GM12878 (cell line): ENCODE measurements around the gene TNRC18. TPM values are rescaled to one million over a fixed set of nuclear protein-coding genes. Genes with fewer than 3 reads are reported as not detected.

ENCODE experiments used
- ATAC-seq: fragments of 200-7000 bp; cut with Tn5 transposase; 3 replicates; pipeline ENCODE4 v1.9.1; 2020; ENCODE audit warnings: mild to moderate bottlenecking, moderate library complexity
- BruUV-seq: library from RNA; stranded (reverse); fragments of 400-500 nt; replicated peaks from 2 replicates; lab custom pipeline; 2021; lab: Mats Ljungman, UMichigan
- CTCF ChIA-PET: fragments of 300-600 bp; sonication (Branson Sonifier 250); formaldehyde crosslinking; extraction: SDS; loops from one replicate; lab custom pipeline; 2021; ENCODE audit warnings: inconsistent platforms; lab: Yijun Ruan, JAX
- POLR2A ChIA-PET: fragments of 350-600 bp; formaldehyde crosslinking; extraction: SDS; loops from one replicate; lab custom pipeline; 2021; ENCODE audit warnings: inconsistent platforms; lab: Charles Lee
- RAD21 ChIA-PET: fragments of 300-600 bp; sonication (Branson Sonifier 250); formaldehyde crosslinking; loops from one replicate; lab custom pipeline; 2023; ENCODE audit warnings: antibody characterized with exemption; ENCODE audit not compliant: unreplicated experiment; lab: Charles Lee
- SMC1A ChIA-PET: fragments of 300-600 bp; sonication (Branson Sonifier 250); formaldehyde crosslinking; loops from one replicate; lab custom pipeline; 2023; ENCODE audit not compliant: unreplicated experiment, uncharacterized antibody; lab: Charles Lee
- DNase-seq: peaks from one replicate; pipeline ENCODE4 v3.0.0-alpha.2; 2011; ENCODE audit warnings: low read depth, low spot score
- FAIRE-seq: peaks from 3 replicates; lab custom pipeline; 2011; peaks lifted over from hg19 to GRCh38; lab: Jason Lieb, UNC
- H2AFZ ChIP-seq: 2 replicates; pipeline ENCODE4 v1.6.0; 2011; ENCODE audit warnings: low read depth, low read length, control low read depth; ENCODE audit not compliant: control insufficient read depth
- H3K27ac ChIP-seq: 2 replicates; pipeline ENCODE4 v1.5.1; 2011; ENCODE audit warnings: control low read depth; ENCODE audit not compliant: control insufficient read depth, insufficient read depth
- H3K27me3 ChIP-seq, 2 experiments: replicated peaks in 1 of 2; 2 replicates each; pipeline versions ENCODE4 v1.6.0 to v1.6.1; 2011; ENCODE audit warnings: low read length in 1 of 2; ENCODE audit not compliant: control insufficient read depth in 2 of 2, insufficient read depth in 2 of 2
- H3K36me3 ChIP-seq, 2 experiments: 2 replicates each; pipeline ENCODE4 v1.5.1; 2011; ENCODE audit warnings: low read length in 1 of 2; ENCODE audit not compliant: control insufficient read depth in 2 of 2, insufficient read depth in 2 of 2
- H3K4me1 ChIP-seq: 2 replicates; pipeline ENCODE4 v1.6.1; 2011; ENCODE audit warnings: mild to moderate bottlenecking, low read length, moderate library complexity, mixed read lengths; ENCODE audit not compliant: control insufficient read depth, insufficient read depth
- H3K4me2 ChIP-seq: 2 replicates; pipeline ENCODE4 v1.6.0; 2011; ENCODE audit warnings: control low read depth; ENCODE audit not compliant: control insufficient read depth, insufficient read depth
- H3K4me3 ChIP-seq: fragments of 200-600 bp; sonication (generic); 2 replicates; pipeline ENCODE4 v1.5.1; 2016
- H3K79me2 ChIP-seq: 2 replicates; pipeline ENCODE4 v1.6.0; 2011; ENCODE audit warnings: low read length; ENCODE audit not compliant: control insufficient read depth, insufficient read depth
- H3K9ac ChIP-seq: 2 replicates; pipeline ENCODE4 v1.8.0; 2011; ENCODE audit warnings: low read length, control low read depth, mixed read lengths; ENCODE audit not compliant: control insufficient read depth, insufficient read depth
- H3K9me3 ChIP-seq: replicated peaks from 3 replicates; pipeline ENCODE4 v1.5.1; 2011; ENCODE audit warnings: mild to moderate bottlenecking, low read length; ENCODE audit not compliant: control insufficient read depth, insufficient read depth
- H4K20me1 ChIP-seq: 2 replicates; pipeline ENCODE4 v1.6.0; 2011; ENCODE audit not compliant: control insufficient read depth, insufficient read depth
- BMI1 ChIP-seq: fragments of 450-650 bp; IDR thresholded peaks from 2 replicates; pipeline ENCODE4 v1.6.1; 2016; ENCODE audit warnings: mild to moderate bottlenecking, moderate library complexity, borderline replicate concordance
- CBFB ChIP-seq: IDR thresholded peaks from 2 replicates; pipeline ENCODE4 v1.6.1; 2016; ENCODE audit warnings: antibody characterized with exemption, low read depth
- CBX5 ChIP-seq: sonication (generic); IDR thresholded peaks from 2 replicates; pipeline ENCODE4 v1.6.1; 2016; ENCODE audit warnings: low read depth, moderate library complexity, mild to moderate bottlenecking, inconsistent platforms
- EZH2 ChIP-seq: IDR thresholded peaks from 2 replicates; pipeline ENCODE4 v1.6.1; 2012; ENCODE audit warnings: low read depth, mild to moderate bottlenecking, control low read depth, inconsistent platforms, low read length, borderline replicate concordance; ENCODE audit not compliant: control insufficient read depth
- IKZF1 ChIP-seq: fragments of 450-650 bp; conservative IDR thresholded peaks from 2 replicates; pipeline ENCODE4 v1.6.1; 2017; ENCODE audit warnings: antibody characterized with exemption, mild to moderate bottlenecking
- IKZF2 ChIP-seq, 2 experiments: fragments of 450-650 bp; IDR thresholded peaks; 2 replicates each; pipeline ENCODE4 v1.6.1; 2017; ENCODE audit warnings: mild to moderate bottlenecking in 2 of 2, moderate library complexity in 2 of 2
- LARP7 ChIP-seq: fragments of 450-650 bp; IDR thresholded peaks from 2 replicates; pipeline ENCODE4 v1.6.1; 2017; ENCODE audit warnings: mild to moderate bottlenecking
- SMARCA5 ChIP-seq: fragments of 450-650 bp; IDR thresholded peaks from 2 replicates; pipeline ENCODE4 v1.6.1; 2017; ENCODE audit warnings: mild to moderate bottlenecking
- SUZ12 ChIP-seq: fragments of 200-600 bp; sonication (generic); IDR thresholded peaks from one replicate; pipeline ENCODE4 v1.6.1; 2018; ENCODE audit warnings: antibody characterized with exemption, mild to moderate bottlenecking; ENCODE audit not compliant: unreplicated experiment
- TCF12 ChIP-seq: IDR thresholded peaks from 2 replicates; pipeline ENCODE4 v1.6.1; 2011; ENCODE audit warnings: low read depth, mild to moderate bottlenecking, low read length
- ZSCAN29 ChIP-seq: fragments of 450-650 bp; IDR thresholded peaks from 2 replicates; pipeline ENCODE4 v1.6.1; 2017; ENCODE audit warnings: mild to moderate bottlenecking, moderate library complexity
- WGBS: methylation state at CpG from one replicate; pipeline ENCODE4 v1.1.6; 2016; ENCODE audit warnings: low lambda C conversion rate; ENCODE audit not compliant: insufficient replicate concordance, insufficient coverage; ENCODE audit errors: missing lambda C conversion rate; 5-methylcytosine and 5-hydroxymethylcytosine counted together
- in situ Hi-C: fragments of 300-500 bp; cut with MboI; formaldehyde crosslinking; loops from 9 replicates; pipeline ENCODE4 v1.14.3; 2018; ENCODE audit warnings: mixed read lengths
- intact Hi-C: fragments of 100-400 bp; cut with micrococcal nuclease; formaldehyde crosslinking; loops from one replicate; pipeline ENCODE4 v1.14.2; 2022; ENCODE audit not compliant: unreplicated experiment
- polyA plus RNA-seq, 11 experiments: library from polyadenylated mRNA; depleted of rRNA in 4 of 11; unstranded in 6 of 11; stranded (reverse) in 5 of 11; fragments of >200 nt; fragmentation: Nextera tagmentation in 4 of 11; fragmentation: Illumina TruSeq in 1 of 11; extraction: Ambion mirVana in 4 of 11; extraction: Trizol in 1 of 11; gene quantifications; 1 replicate in 1 of 11; 2 replicates in 10 of 11; pipeline versions ENCODE4 v1.2.1 to v1.2.3, GENCODE V29; 2011 to 2016; ENCODE audit warnings: inconsistent platforms in 2 of 11, missing spikeins in 2 of 11, low read depth in 1 of 11
- total RNA-seq, 4 experiments: library from RNA; depleted of rRNA in 3 of 4; stranded (reverse); fragments of >200 nt in 3 of 4; fragmentation: Illumina TruSeq in 1 of 4; extraction: Trizol in 1 of 4; gene quantifications; 2 replicates each; pipeline versions ENCODE4 v1.2.1 to v1.2.3, GENCODE V29; 2013 to 2021
- TF ChIP-seq, protein P1 (sequence below): fragments of 450-650 bp; IDR thresholded peaks from 2 replicates; pipeline ENCODE4 v1.6.1; 2016; ENCODE audit warnings: mild to moderate bottlenecking
- TF ChIP-seq, protein P2 (sequence below): fragments of 450-650 bp; formaldehyde crosslinking; IDR thresholded peaks from 2 replicates; pipeline ENCODE4 v1.4.0; 2022; ENCODE audit warnings: mild to moderate bottlenecking, moderate library complexity
- TF ChIP-seq, protein P3 (sequence below), 3 experiments: IDR thresholded peaks in 2 of 3; conservative IDR thresholded peaks in 1 of 3; 2 replicates each; pipeline ENCODE4 v1.5.1; 2011; ENCODE audit warnings: low read depth in 3 of 3, low read length in 3 of 3, mild to moderate bottlenecking in 3 of 3, control low read depth in 2 of 3, moderate library complexity in 2 of 3, inconsistent platforms in 1 of 3, mixed read lengths in 1 of 3; ENCODE audit not compliant: control insufficient read depth in 2 of 3, insufficient read depth in 1 of 3; ENCODE audit errors: extremely low read depth in 1 of 3

Gene TNRC18
- total and polyA plus RNA-seq, 10 of the 15 experiments (the other 5 are each of a cell fraction or from before 2014, with no cell fraction given), result 0.02 to 31.7 (median 5.4) TPM

DNA sequence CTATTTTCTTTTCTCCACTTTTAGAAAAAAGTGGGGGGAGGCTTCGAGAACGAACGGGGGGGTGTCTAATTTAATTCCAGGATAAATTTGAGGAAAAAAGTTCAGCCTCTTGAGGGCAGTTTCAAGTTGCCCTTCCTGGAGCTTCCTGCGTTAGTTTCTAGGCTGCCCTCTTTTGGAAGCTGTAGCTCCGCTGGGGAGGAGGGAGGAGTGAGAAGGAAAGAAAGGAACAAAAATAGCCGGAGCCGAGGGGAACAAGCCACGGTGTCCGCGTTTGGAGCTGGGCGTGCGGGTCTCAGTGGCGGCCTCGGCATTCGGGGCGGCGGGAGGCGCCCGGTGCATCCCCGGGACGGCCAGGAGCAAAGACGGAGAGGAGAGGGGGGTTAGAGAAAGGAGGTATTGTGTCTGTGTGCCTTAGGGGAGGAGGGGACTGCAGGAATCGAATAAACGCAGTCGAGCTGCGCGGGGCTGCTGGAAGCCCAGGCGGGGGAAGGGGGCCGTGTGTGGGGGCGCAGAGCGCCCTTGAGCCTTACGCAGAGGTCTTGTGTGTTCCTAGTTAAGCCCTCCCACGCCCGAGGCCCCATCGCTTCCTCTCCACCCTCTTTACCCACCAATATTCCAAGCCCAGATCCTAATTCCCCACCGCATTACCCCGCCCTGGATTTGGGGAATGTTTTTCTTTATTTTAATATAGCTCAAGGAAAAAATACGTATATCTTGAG lies 2.0 kb upstream of the TNRC18 start:
- in situ Hi-C loops, result no loop called here
- TF ChIP-seq LARP7, result peak; percentile 24; the same call in 1 of the 2 replicates
- peak; percentile 99 for TF ChIP-seq EZH2
- TF ChIP-seq, protein P1, sequence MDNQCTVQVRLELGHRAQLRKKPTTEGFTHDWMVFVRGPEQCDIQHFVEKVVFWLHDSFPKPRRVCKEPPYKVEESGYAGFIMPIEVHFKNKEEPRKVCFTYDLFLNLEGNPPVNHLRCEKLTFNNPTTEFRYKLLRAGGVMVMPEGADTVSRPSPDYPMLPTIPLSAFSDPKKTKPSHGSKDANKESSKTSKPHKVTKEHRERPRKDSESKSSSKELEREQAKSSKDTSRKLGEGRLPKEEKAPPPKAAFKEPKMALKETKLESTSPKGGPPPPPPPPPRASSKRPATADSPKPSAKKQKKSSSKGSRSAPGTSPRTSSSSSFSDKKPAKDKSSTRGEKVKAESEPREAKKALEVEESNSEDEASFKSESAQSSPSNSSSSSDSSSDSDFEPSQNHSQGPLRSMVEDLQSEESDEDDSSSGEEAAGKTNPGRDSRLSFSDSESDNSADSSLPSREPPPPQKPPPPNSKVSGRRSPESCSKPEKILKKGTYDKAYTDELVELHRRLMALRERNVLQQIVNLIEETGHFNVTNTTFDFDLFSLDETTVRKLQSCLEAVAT, result peak; percentile 74
- no peak for TF ChIP-seq TCF12
- TF ChIP-seq SUZ12, result peak; percentile 46
- TF ChIP-seq BMI1, result peak; percentile 78; the same call in 1 of the 2 replicates
- TF ChIP-seq, protein P2, sequence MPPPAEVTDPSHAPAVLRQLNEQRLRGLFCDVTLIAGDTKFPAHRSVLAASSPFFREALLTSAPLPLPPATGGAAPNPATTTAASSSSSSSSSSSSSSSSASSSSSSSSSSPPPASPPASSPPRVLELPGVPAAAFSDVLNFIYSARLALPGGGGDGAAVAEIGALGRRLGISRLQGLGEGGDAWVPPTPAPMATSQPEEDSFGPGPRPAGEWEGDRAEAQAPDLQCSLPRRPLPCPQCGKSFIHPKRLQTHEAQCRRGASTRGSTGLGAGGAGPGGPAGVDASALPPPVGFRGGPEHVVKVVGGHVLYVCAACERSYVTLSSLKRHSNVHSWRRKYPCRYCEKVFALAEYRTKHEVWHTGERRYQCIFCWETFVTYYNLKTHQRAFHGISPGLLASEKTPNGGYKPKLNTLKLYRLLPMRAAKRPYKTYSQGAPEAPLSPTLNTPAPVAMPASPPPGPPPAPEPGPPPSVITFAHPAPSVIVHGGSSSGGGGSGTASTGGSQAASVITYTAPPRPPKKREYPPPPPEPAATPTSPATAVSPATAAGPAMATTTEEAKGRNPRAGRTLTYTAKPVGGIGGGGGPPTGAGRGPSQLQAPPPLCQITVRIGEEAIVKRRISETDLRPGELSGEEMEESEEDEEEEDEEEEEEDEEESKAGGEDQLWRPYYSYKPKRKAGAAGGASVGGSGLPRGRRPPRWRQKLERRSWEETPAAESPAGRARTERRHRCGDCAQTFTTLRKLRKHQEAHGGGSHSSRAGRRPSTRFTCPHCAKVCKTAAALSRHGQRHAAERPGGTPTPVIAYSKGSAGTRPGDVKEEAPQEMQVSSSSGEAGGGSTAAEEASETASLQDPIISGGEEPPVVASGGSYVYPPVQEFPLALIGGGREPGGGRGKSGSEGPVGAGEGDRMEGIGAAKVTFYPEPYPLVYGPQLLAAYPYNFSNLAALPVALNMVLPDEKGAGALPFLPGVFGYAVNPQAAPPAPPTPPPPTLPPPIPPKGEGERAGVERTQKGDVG (CRISPR knock-in tag), result no peak
- TF ChIP-seq CBX5, result no peak
- peak; percentile 38; the same call in 1 of the 2 replicates for TF ChIP-seq SMARCA5
- TF ChIP-seq IKZF1, result peak; percentile 60
- no peak for TF ChIP-seq CBFB
- TF ChIP-seq, protein P3, sequence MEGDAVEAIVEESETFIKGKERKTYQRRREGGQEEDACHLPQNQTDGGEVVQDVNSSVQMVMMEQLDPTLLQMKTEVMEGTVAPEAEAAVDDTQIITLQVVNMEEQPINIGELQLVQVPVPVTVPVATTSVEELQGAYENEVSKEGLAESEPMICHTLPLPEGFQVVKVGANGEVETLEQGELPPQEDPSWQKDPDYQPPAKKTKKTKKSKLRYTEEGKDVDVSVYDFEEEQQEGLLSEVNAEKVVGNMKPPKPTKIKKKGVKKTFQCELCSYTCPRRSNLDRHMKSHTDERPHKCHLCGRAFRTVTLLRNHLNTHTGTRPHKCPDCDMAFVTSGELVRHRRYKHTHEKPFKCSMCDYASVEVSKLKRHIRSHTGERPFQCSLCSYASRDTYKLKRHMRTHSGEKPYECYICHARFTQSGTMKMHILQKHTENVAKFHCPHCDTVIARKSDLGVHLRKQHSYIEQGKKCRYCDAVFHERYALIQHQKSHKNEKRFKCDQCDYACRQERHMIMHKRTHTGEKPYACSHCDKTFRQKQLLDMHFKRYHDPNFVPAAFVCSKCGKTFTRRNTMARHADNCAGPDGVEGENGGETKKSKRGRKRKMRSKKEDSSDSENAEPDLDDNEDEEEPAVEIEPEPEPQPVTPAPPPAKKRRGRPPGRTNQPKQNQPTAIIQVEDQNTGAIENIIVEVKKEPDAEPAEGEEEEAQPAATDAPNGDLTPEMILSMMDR (IDR thresholded peaks at IDR 0.05 in 2 of 3, conservative IDR thresholded peaks at IDR 0.05 in 1 of 3; ENCODE audit: control insufficient read depth in 2 of 3, extremely low read depth in 1 of 3, insufficient read depth in 1 of 3, low read depth in 3 of 3, low read length in 3 of 3), result no peak
- TF ChIP-seq IKZF2 (IDR thresholded peaks at IDR 0.05), result peak in 1 of 2 experiments; percentile 47; a peak in 2 of 4 replicates
- TF ChIP-seq ZSCAN29, result 0 out of 2 replicates have a peak, but pooled peaks have one; percentile 9
- Histone ChIP-seq H3K36me3 (no peaks in the 10 kb centered on the region), H4K20me1 (no peaks in the 10 kb centered on the region), H3K4me3 (no peak overlapping the region), H3K4me1 (peaks cover 10% of the 10 kb centered on the region), H3K27ac (no peak overlapping the region), H3K79me2 (no peaks in the 10 kb centered on the region), H3K9ac (no peak overlapping the region), H3K4me2 (no peak overlapping the region), H3K9me3 (no peaks in the 10 kb centered on the region), H3K27me3 (peaks cover 29 to 59% of the 10 kb centered on the region in 2 experiments), H2AFZ (no peak overlapping the region)
- CTCF ChIA-PET, result interaction anchor here (1.2 to 2.1 kb wide), 4 partner anchors 14 to 52 kb away, joined by 3 to 10 read pairs (median 3); no protein-coding TSS in a partner anchor
- no TSS peak for BruUV-seq
- DNase-seq, result no peak
- 5% methylated on average over 28 of the region's 38 CpGs for WGBS
- SMC1A ChIA-PET, result interaction anchor here (0.7 to 1.3 kb wide), 5 partner anchors 9 to 195 kb away, joined by 3 to 7 read pairs (median 3); no protein-coding TSS in a partner anchor
- no peak for ATAC-seq
- intact Hi-C loops, result no loop called here
- RAD21 ChIA-PET, result interaction anchor here (0.9 to 1.8 kb wide), 4 partner anchors 25 to 133 kb away, joined by 3 to 7 read pairs (median 4); no protein-coding TSS in a partner anchor
- POLR2A ChIA-PET, result interaction anchor here (0.9 to 2.2 kb wide), 5 partner anchors 28 to 680 kb away, joined by 3 to 12 read pairs (median 6); no protein-coding TSS in a partner anchor
- FAIRE-seq, result no peak
